Activated CD4-positive, alpha-beta T cell treated with anti-CD3 and anti-CD28 coated beads for 48 hours (primary cell): ENCODE measurements around the gene ZMYND8.

Experiments used
- DNase-seq: peaks from one replicate; pipeline ENCODE4 v3.0.0-alpha.2; 2020

Gene ZMYND8

GRCh38 chr20:47353239-47353691 is 3.2 kb downstream of the ZMYND8 start:
- no peak for DNase-seq

DNA sequence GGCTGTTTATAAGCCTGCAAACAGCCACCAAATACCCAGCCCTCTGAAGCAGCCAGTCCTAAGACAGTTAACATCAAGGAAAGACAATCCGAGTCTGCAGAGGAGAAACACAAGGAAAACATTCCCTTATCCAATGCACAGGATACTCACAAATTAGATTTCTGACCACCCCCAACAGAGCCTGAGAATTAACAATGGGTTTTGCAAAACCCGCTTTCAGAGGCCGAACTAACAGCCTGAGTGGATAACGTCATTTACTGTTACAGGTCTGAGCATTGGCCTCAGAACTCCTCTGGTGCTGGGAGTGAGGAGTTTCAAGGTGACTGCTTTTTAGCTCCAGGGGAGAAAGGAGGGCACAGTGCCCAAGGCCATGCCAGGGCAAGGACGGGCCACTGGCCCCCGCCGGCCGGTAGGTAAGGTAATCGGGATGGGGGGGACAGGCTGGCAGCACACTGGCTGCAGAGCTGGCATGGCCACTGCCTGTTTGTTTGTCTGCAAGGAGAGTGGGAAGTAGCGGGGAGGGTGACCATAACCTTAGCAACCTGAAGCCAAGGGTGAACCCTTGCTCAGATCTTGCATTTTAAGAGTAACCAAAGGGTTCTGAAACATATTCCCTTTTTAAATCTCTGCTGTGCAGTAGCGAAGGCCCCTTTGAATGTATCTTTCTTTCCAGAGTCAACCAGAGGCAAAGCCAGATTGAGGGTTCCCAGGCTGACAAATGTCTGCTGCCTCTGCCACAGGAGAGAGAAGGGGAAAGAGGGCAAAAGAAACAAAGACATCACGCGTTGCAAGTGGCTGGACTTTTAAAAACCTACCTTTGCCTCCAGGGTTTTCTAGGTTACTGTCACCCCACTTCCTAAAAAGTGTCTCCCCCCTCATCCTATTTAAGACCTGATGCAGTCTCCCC is 3.9 kb downstream of the ZMYND8 start:
- DNase-seq: no peak

DNA sequence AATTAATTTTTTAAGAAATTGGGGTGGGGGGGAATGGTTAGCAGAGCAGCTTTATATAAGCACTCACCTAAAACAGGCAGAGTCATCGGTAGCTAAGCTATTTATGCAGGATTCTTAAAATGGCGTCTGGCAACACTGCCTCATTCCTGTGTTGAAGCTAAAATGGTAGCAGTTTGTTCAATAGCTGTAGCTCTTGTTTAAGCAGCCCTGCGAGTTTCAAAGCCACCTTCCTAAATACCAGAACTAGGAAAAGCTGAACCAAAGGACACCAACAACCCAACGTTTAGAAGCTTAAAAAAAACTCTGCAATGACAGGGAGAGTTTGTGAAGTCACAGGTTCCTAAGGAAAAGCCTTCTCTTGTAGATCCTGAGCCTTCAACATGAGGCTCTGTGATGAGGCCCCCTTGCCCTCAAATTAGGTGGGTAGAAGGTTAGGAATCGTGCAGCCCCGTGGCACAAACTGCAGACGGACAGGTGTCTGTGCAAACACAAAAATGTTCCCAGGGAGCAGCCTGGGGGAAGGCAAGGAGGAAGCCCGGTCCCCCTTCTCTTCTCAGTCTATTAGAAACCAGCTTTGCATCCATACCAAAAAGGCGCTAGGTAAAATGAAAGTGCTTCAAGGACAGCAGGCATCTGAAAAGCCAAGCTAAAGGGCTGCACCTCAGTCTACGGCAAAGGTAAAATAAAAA is 4.7 kb downstream of the ZMYND8 start:
- DNase-seq: no peak

DNA sequence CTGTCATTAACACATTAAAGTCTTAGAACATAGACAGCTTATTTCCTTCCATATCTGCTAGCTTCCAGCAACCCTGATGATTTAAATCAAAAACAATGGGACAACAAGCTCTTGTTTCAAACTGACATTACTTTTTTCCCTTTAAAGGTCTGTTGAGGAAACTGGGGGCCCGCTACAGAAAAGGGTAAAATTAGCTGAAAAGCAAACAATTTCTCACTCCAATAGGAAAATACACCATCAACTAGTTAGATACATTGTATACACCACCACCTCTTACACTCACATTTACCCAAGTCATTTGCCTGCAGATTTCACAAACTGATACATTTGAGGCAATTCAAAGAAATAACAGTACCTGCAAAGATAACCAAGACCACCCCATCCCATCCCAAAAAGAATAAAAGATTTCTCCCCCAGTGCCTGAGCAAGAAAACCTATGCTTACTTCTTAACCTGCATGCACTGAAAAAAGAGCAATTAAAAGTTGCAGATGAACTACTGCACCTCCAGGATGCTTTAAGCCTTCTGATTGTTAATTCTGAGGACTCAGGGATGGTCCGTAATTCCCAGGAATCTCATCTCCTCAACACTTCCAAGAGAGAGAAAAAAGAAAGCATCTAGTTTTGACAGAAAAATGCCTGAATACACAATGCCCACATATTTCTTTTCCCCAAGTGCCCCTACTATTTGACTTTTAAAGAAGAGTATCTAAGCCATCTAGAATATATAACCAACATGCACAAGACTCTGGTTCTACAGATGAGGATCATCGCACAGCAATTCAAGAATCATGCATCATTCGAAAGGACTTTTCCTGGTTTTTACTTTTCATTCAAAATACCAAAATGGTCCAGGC is 5.6 kb downstream of the ZMYND8 start:
- DNase-seq: no peak

GRCh38 chr20:47350181-47350550 is 6.3 kb downstream of the ZMYND8 start:
- no peak for DNase-seq

- no peak for DNase-seq
These were observed 6.9 kb downstream of the ZMYND8 start for GRCh38 chr20:47349365-47350180.

DNA sequence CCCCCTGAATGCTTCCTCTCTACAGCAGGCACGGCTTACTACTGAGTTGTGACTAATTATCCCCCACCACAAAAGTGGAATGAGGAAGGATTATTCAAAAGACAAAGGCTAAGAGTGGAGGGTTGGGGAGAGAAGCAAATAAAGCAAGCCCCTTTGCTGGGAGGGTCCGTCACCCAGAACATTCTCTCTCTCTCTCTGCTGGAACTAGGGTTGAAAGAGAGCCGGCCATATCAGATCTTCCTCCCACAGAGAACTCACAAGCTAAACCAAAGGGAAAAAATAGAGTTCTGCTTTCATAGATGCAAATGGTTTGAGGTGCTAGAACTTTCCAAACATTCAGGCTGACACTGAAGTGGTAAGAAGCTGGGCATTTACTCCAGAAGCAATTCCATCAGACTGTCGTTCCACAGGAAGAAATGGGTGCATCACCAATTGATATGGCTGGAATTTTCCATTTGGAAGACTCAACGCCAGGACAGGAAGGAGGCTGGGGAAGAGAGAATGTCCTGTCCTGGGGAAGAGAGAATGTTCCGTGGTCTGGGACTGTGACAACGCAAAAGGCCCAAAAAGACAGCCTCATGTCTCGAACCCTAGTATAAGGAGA is 7.9 kb downstream of the ZMYND8 start:
- DNase-seq: no peak

GRCh38 chr20:47347661-47348435 is 8.7 kb downstream of the ZMYND8 start:
- DNase-seq: no peak

DNA sequence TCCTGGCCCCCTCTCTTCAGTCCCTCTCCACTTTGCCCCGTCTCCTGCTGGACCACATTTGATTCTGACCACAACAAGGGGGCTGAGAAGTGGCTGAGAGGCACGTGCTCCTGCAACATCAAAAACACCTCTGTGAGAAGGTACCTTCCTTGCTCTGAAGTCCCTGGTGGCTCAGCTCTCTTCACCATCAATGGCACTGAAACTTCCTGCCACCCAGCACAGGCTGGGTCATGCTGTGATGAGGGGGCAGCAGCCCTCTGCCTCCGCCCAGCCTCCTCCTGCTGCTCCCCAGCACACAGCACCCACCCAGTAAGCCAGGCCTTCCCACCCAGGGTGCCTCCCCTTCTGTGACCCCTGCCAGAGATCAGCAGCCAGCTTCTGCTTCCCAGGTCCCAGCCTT is 10.3 kb downstream of the ZMYND8 start:
- DNase-seq: no peak

DNA sequence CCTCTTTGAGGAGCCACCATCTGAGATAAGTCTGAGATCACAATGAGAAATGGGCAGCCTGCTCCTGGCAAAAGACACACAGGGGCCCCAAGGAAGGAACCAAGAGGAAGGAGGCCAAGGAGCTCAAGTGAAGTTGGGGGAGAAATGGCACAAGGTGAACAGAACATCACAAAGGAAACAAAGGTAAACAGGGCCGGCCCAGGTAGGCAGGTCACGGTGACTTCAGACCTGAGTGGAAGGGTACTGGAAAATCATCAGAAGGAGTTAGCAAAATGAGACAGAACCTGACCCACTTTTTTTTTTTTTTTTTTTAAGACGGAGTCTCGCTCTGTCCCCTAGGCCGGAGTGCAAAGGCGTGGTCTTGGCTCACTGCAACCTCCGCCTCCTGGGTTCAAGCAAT is 11.3 kb downstream of the ZMYND8 start:
- DNase-seq: no peak

DNA sequence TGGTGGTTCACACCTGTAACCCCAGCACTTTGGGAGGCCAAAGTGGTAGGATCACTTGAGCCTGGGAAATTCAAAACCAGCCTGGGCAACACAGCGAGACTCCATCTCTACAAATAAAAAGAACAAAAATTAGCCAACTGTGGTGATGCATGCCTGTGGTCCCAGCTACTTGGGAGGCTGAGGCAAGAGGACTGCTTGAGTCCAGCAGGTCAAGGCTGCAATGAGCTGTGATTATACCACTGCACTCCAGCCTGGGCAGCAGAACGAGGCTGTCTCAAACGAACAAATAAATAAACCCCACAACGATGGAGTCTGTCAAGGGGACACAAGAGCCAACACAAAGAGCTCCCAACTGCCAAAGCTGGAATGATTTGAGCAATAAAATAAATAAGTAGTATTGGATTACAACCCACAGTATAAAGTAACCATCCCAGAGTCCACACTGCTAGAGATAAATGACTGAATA is 13.5 kb downstream of the ZMYND8 start:
- no peak for DNase-seq

GRCh38 chr20:47338131-47338628 is 18.3 kb downstream of the ZMYND8 start:
- no peak for DNase-seq

DNA sequence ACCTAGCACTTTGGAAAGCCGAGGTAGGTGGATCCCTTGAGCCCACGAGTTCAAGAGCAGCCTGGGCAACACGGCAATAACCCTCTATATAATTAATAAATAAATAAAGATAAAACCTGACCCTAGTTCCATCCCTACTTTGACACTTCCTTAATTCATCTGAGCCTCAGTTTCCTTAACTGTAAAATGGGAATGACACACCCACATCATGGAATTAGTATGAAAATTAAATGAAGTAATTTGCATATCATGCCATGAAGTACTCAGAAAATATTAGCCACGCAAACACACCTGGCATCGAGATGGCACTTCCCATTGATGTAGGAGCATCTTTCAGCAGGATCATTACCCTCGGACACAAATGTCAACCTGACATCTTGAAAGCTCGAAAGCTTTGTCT is 19.1 kb downstream of the ZMYND8 start:
- no peak for DNase-seq

DNA sequence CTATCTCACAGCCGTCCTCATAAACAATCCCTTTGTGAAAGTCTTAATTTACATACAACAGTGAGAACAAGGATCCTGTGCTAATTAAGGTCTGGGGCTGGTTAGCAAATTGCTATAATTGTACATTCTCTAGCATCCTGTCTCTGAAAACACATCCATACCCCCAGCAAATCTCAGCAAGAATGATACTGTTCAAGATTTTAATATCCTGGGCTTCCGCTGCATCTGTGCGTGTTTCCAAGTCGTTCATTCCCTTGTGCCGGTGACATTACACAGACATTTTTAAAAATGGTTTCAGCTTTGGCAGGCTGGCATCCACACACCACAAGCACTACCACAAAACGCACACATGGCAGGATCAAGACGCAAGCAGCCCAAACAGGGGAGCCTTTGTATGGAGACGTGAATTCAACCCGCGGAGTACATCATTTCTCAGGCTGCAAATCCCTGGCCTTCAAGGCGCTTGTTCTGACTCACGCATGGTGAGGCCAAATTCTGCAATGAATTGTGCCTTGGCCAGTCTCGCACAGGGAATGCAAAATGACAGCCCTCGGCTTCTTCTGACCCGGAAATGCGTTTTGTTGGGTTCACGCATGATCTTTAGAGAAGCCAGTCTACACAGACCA is 20.3 kb downstream of the ZMYND8 start:
- no peak for DNase-seq

DNA sequence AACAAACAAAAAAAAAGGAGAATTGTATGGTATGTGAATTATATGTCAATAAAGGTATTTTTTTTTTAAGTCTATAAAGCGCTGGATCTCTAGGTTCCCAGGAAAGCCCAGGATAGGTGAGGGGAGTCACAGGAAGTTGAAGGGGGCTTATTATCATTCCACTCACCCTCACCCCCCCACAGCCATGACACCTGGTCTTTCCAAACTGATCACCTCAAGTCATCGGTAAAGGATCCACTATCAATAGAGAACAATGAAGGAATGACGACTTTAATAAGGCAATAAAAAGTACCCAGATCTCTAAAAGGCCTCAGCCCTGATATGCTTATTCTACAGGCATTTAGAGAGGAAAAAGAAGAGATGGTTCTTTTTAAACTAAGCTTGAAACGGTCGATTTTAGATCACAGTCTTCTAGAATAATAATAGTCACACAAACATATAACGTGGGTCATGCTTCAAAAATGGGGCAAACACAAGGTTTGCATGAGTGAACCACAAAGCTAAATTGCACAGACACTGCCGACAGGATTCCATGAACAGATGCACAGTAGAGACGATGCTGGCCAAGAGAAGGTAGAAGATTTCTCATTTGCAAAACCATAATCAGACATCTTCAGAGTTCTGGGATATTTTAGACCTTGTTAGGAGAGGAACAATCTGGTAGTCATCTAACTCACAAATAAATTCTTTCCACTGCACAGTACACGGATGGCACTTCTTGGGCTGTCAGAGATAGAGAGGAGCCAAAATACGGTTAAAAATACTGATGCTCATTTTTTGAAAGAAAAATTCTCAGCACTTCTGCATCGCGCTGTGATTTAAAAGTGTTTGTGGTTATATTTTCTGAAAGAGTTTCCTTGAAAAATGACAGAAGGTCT is 21.0 kb downstream of the ZMYND8 start:
- DNase-seq: no peak

DNA sequence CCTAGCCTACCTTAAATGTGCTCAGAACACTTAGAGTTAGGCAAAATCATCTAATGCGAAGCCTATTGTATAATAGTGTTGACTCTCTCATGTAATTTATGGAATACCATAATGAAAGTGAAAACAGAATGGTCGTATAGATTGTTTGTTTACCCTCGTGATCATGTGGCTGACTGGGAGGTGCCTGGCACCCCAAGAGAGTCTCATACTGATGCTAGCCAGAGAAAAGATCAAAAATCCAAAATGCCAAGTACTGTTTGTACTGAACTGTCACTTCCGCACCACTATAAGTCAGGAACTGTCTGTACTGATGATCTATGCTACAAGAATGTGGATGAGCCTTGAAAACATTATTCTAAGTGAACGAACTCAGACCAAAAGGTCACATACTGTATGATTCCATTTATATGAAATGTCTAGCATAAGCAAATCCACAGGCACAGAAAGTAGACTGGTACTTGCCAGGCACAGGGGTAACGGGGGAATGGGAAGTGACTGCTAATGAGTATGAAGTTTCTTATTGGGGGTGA is 22.4 kb downstream of the ZMYND8 start:
- no peak for DNase-seq

DNA sequence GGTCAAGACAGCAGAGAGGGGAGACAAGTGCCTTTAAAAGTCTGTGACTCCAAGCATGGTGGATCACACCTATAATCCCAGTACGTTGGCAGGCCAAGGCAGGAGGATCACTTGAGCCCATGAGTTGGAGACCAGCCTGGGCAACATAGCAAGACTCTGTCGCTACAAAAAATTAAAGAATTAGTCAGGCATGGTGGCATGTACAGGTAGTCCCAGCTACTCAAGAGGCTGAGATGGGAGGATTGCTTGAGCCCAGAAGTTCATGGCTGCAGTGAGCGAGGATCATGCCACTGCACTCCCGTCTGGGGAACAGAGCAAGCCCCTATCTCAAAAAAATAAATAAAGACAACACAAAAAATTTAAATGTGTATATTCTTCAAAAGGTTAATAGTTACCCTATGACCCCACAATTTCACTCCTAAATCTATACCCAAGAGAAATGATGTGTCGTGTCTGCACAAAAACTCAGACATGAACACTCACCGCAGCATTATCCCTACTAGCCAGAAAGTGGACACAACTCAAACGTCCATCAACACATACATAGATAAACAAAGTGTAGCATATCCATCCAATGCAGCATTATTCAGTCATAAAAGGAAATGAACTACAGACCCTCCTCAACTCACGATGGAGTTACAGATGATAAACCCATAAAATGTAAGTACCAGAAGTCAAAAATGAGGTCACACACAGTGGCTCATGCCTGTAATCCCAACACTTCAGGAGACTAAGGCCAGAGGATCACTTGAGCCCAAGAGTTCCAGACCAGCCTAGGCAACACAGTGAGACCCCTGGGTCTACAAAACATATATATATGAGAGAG is 23.9 kb downstream of the ZMYND8 start:
- no peak for DNase-seq
